ENCODE results near the gene LURAP1L.
"Not testable (repeated sequence)": the region's sequence is repeated elsewhere in the genome, so short reads cannot be mapped to it uniquely, and the experiment has no call there.

The LURAP1L gene

GRCh38 chr9:12856603-12857002, 81.8 kb downstream of the LURAP1L start:
- DNase-seq (ENCODE audit: low spot score), result no peak

GRCh38 chr9:12859704-12860251, 85.0 kb downstream of the LURAP1L start:
- no peak for DNase-seq (ENCODE audit: low spot score)

GRCh38 chr9:12860998-12861397, 86.2 kb downstream of the LURAP1L start:
- DNase-seq (ENCODE audit: low spot score), result no peak

- no peak for DNase-seq (ENCODE audit: low spot score)
Measured at GRCh38 chr9:12862611-12863410, 88.0 kb downstream of the LURAP1L start.

- DNase-seq (ENCODE audit: low spot score), result no peak
Measured at GRCh38 chr9:12863618-12864017, 88.8 kb downstream of the LURAP1L start.

- not testable (repeated sequence) for DNase-seq (ENCODE audit: low spot score)
Measured at GRCh38 chr9:12865380-12865779, 90.6 kb downstream of the LURAP1L start.

All from pons (tissue), 1 donor.